Mucosa of rectum (tissue), 2 donors: Measurements from ENCODE around the gene LENG9.
"Not testable (repeated sequence)": the region's sequence is repeated elsewhere in the genome, so short reads cannot be mapped to it uniquely, and the experiment has no call there.

Experiments
- H3K27ac ChIP-seq, 2 donors: one replicate each; pipeline ENCODE4 v1.7.0; 2013; ENCODE audit warnings: inconsistent platforms in 2 of 2, low read depth in 2 of 2, low read length in 2 of 2
- H3K27me3 ChIP-seq, 2 donors: one replicate each; pipeline ENCODE4 v1.7.0; 2013; ENCODE audit warnings: low read length in 2 of 2; ENCODE audit not compliant: control insufficient read depth in 2 of 2, insufficient read depth in 2 of 2
- H3K36me3 ChIP-seq, 2 donors: one replicate each; pipeline ENCODE4 v1.7.0; 2013; ENCODE audit warnings: low read length in 2 of 2; ENCODE audit not compliant: control insufficient read depth in 2 of 2, insufficient read depth in 2 of 2
- H3K4me1 ChIP-seq, 2 donors: one replicate each; pipeline ENCODE4 v1.7.0; 2013; ENCODE audit warnings: low read length in 2 of 2, mild to moderate bottlenecking in 1 of 2; ENCODE audit not compliant: control insufficient read depth in 2 of 2, insufficient read depth in 2 of 2
- H3K4me3 ChIP-seq, 2 donors: one replicate each; pipeline ENCODE4 v1.7.0; 2013; ENCODE audit warnings: low read length in 2 of 2
- H3K9ac ChIP-seq, 2 donors: one replicate each; pipeline ENCODE4 v1.7.0; 2013; ENCODE audit warnings: low read length in 2 of 2, low read depth in 1 of 2, mild to moderate bottlenecking in 1 of 2
- H3K9me3 ChIP-seq, 2 donors: one replicate each; pipeline ENCODE4 v1.7.0; 2013; ENCODE audit warnings: low read length in 2 of 2; ENCODE audit not compliant: control insufficient read depth in 2 of 2
- donor health status: healthy.
- donor health status: Normal muscosa, but diverticular disease.

The LENG9 gene

GRCh38 chr19:54463531-54464043, at the start of gene LENG9:
Gene LENG9 (minus strand): TSS chr19:54463778. CDS start chr19:54463526, 252 bp downstream.
- H3K9ac ChIP-seq = peak within 1 kb of the TSS; percentile 84 to 94
- H3K9me3 ChIP-seq = no peaks in the 10 kb centered on the region
- H3K27me3 ChIP-seq = no peaks in the 10 kb centered on the region
- H3K36me3 ChIP-seq = peaks cover 23% of the 10 kb centered on the region in 2 donors
- peak within 1 kb of the TSS; percentile 99 for H3K27ac ChIP-seq
- H3K4me3 ChIP-seq = peak within 1 kb of the TSS; percentile 73 to 76
- peaks cover 32 to 51% of the 10 kb centered on the region in 2 donors for H3K4me1 ChIP-seq

- not testable (repeated sequence) for H3K4me3 ChIP-seq, H3K27ac ChIP-seq, H3K9me3 ChIP-seq, H3K4me1 ChIP-seq, H3K36me3 ChIP-seq, H3K9ac ChIP-seq, H3K27me3 ChIP-seq
Measured at GRCh38 chr19:54509200-54509940, 45.8 kb upstream of the LENG9 start.

GRCh38 chr19:54508487-54508886, 44.9 kb upstream of the LENG9 start:
- H3K4me1 ChIP-seq, H3K27me3 ChIP-seq, H3K4me3 ChIP-seq: not testable (repeated sequence)

GRCh38 chr19:54507824-54508223, 44.2 kb upstream of the LENG9 start:
- no peaks in the 10 kb centered on the region for H3K9me3 ChIP-seq
- no peak overlapping the region for H3K9ac ChIP-seq
- H3K36me3 ChIP-seq = no peaks in the 10 kb centered on the region
- peaks cover 0 to 3% of the 10 kb centered on the region in 2 donors for H3K27me3 ChIP-seq
- no peak overlapping the region for H3K27ac ChIP-seq
- no peaks in the 10 kb centered on the region for H3K4me1 ChIP-seq
- no peak overlapping the region for H3K4me3 ChIP-seq

More at GRCh38 chr19:54508487-54508886, 44.9 kb upstream of the LENG9 start:
- not testable (repeated sequence) for H3K9me3 ChIP-seq, H3K36me3 ChIP-seq, H3K27ac ChIP-seq, H3K9ac ChIP-seq

GRCh38 chr19:54507038-54507717, 43.6 kb upstream of the LENG9 start:
- not testable (repeated sequence) for H3K27me3 ChIP-seq, H3K27ac ChIP-seq, H3K9ac ChIP-seq, H3K36me3 ChIP-seq, H3K4me3 ChIP-seq, H3K9me3 ChIP-seq, H3K4me1 ChIP-seq

- Histone ChIP-seq H3K27ac (no peak overlapping the region), H3K4me3 (no peak overlapping the region), H3K9ac (no peak overlapping the region), H3K27me3 (peaks cover 0 to 3% of the 10 kb centered on the region in 2 donors), H3K9me3 (no peaks in the 10 kb centered on the region), H3K36me3 (no peaks in the 10 kb centered on the region), H3K4me1 (no peaks in the 10 kb centered on the region)
Measured at GRCh38 chr19:54506079-54506478, 42.5 kb upstream of the LENG9 start.

GRCh38 chr19:54505542-54505941, 42.0 kb upstream of the LENG9 start:
- not testable (repeated sequence) for H3K4me3 ChIP-seq, H3K9me3 ChIP-seq, H3K4me1 ChIP-seq, H3K36me3 ChIP-seq, H3K27me3 ChIP-seq, H3K9ac ChIP-seq, H3K27ac ChIP-seq

- H3K4me3 ChIP-seq = no peak within 1 kb of the TSS
- H3K27me3 ChIP-seq = peaks cover 0 to 3% of the 10 kb centered on the region in 2 donors
- no peak within 1 kb of the TSS for H3K9ac ChIP-seq
- no peaks in the 10 kb centered on the region for H3K4me1 ChIP-seq
- H3K36me3 ChIP-seq = no peaks in the 10 kb centered on the region
- H3K9me3 ChIP-seq = no peaks in the 10 kb centered on the region
- no peak within 1 kb of the TSS for H3K27ac ChIP-seq
Measured at GRCh38 chr19:54502518-54503048, 39.0 kb upstream of the LENG9 start, which contains the start of gene LAIR2. Gene LAIR2 (plus strand): TSS chr19:54502831. CDS start chr19:54502919, 88 bp downstream.

GRCh38 chr19:54498451-54498772, 34.8 kb upstream of the LENG9 start:
- H3K27ac ChIP-seq, H3K4me3 ChIP-seq, H3K9ac ChIP-seq, H3K4me1 ChIP-seq, H3K36me3 ChIP-seq, H3K27me3 ChIP-seq, H3K9me3 ChIP-seq: not testable (repeated sequence)

- H3K36me3 ChIP-seq, H3K4me1 ChIP-seq, H3K27me3 ChIP-seq, H3K9me3 ChIP-seq, H3K9ac ChIP-seq, H3K4me3 ChIP-seq, H3K27ac ChIP-seq: not testable (repeated sequence)
Measured at GRCh38 chr19:54497747-54498450, 34.3 kb upstream of the LENG9 start.
